NT2/D1 (cell line): ENCODE data around the gene RELB.

Experiments
- SUZ12 ChIP-seq: IDR thresholded peaks from 2 replicates; pipeline ENCODE4 v1.6.1; 2011; ENCODE audit not compliant: insufficient read length, insufficient read depth; ENCODE audit errors: extremely low read depth
- ZNF274 ChIP-seq: IDR thresholded peaks from 2 replicates; pipeline ENCODE4 v1.6.1; 2011; ENCODE audit warnings: mild to moderate bottlenecking, low read depth, low read length

- TF ChIP-seq ZNF274 (no peak), SUZ12 (no peak)
Observed at GRCh38 chr19:45035755-45036154, 34.5 kb downstream of the RELB start.
